Neural cell (in vitro differentiated cells): ENCODE results near the gene TMIGD3. TPM values are rescaled to one million over a fixed set of nuclear protein-coding genes. Genes with fewer than 3 reads are reported as not detected.

Experiments used
- H2AFZ ChIP-seq: fragments of 200-600, 300-800 bp; sonication (generic), shearing (Covaris generic); 2 replicates; pipeline ENCODE4 v1.6.0; 2014; ENCODE audit warnings: low read depth, mild to moderate bottlenecking, antibody characterized with exemption, low read length, moderate library complexity
- H3F3A ChIP-seq: fragments of 200-600 bp; shearing (Covaris generic); 2 replicates; pipeline ENCODE4 v1.6.1; 2016; ENCODE audit warnings: mild to moderate bottlenecking, moderate library complexity, mixed read lengths, antibody characterized with exemption, low read length; ENCODE audit not compliant: insufficient read depth, poor library complexity, severe bottlenecking
- H3K27ac ChIP-seq: fragments of 200-600, 300-800 bp; sonication (generic), shearing (Covaris generic); 2 replicates; pipeline ENCODE4 v1.5.1; 2014; ENCODE audit warnings: mild to moderate bottlenecking, low read length, moderate library complexity
- H3K27me3 ChIP-seq: fragments of 300-800, 200-600 bp; sonication (generic), shearing (Covaris generic); 2 replicates; pipeline ENCODE4 v1.6.0; 2014; ENCODE audit warnings: mild to moderate bottlenecking, low read depth, low read length, moderate library complexity; ENCODE audit not compliant: insufficient read depth
- H3K36me3 ChIP-seq: fragments of 300-800, 200-600 bp; sonication (generic), shearing (Covaris generic); 2 replicates; pipeline ENCODE4 v1.5.1; 2014; ENCODE audit warnings: mild to moderate bottlenecking, antibody characterized with exemption, low read length, moderate library complexity; ENCODE audit not compliant: insufficient read depth
- H3K4me2 ChIP-seq: fragments of 300-800, 200-600 bp; sonication (generic), shearing (Covaris generic); 2 replicates; pipeline ENCODE4 v1.6.0; 2014; ENCODE audit warnings: mild to moderate bottlenecking, low read length
- H3K4me3 ChIP-seq: fragments of 300-800, 200-600 bp; sonication (generic), shearing (Covaris generic); 2 replicates; pipeline ENCODE4 v1.5.1; 2014; ENCODE audit warnings: mild to moderate bottlenecking, low read length, moderate library complexity
- H3K79me2 ChIP-seq: fragments of 200-600 bp; shearing (Covaris generic); replicated peaks from 2 replicates; pipeline ENCODE4 v1.6.0; 2014; ENCODE audit warnings: mild to moderate bottlenecking, low read length, moderate library complexity; ENCODE audit not compliant: insufficient read depth
- H3K9ac ChIP-seq: fragments of 300-800, 200-600 bp; sonication (generic), shearing (Covaris generic); 2 replicates; pipeline ENCODE4 v1.6.1; 2016; ENCODE audit warnings: mild to moderate bottlenecking, low read length, mixed read lengths
- H3K9me2 ChIP-seq: fragments of 200-600 bp; shearing (Covaris generic); 2 replicates; pipeline ENCODE4 v1.6.1; 2016; ENCODE audit warnings: mild to moderate bottlenecking, low read length, mixed read lengths; ENCODE audit not compliant: insufficient read depth
- H3K9me3 ChIP-seq: fragments of 200-600, 300-800 bp; sonication (generic), shearing (Covaris generic); 2 replicates; pipeline ENCODE4 v1.6.1; 2016; ENCODE audit warnings: mild to moderate bottlenecking, mixed run types, low read length, moderate library complexity, mixed read lengths
- H4K20me1 ChIP-seq: fragments of 200-600 bp; shearing (Covaris generic); 2 replicates; pipeline ENCODE4 v1.6.1; 2016; ENCODE audit warnings: mild to moderate bottlenecking, mixed run types; ENCODE audit not compliant: insufficient read depth
- CTCF ChIP-seq: fragments of 450-650 bp; IDR thresholded peaks from 2 replicates; pipeline ENCODE4 v1.5.1; 2014; ENCODE audit warnings: antibody characterized with exemption, mild to moderate bottlenecking, moderate library complexity; ENCODE audit not compliant: poor library complexity, severe bottlenecking
- EP300 ChIP-seq: fragments of 450-650 bp; conservative IDR thresholded peaks from 2 replicates; pipeline ENCODE4 v1.6.1; 2014; ENCODE audit warnings: antibody characterized with exemption, mild to moderate bottlenecking, moderate library complexity; ENCODE audit not compliant: poor library complexity, severe bottlenecking
- EZH2 ChIP-seq: fragments of 200-600, 300-800 bp; shearing (Covaris generic), sonication (generic); IDR thresholded peaks from 2 replicates; pipeline ENCODE4 v1.6.1; 2014; ENCODE audit warnings: antibody characterized with exemption, low read length, borderline replicate concordance, mild to moderate bottlenecking; ENCODE audit not compliant: insufficient read depth, poor library complexity, severe bottlenecking
- MXI1 ChIP-seq: fragments of 450-650 bp; conservative IDR thresholded peaks from 2 replicates; pipeline ENCODE4 v1.6.1; 2014; ENCODE audit warnings: antibody characterized with exemption, mild to moderate bottlenecking; ENCODE audit not compliant: poor library complexity, severe bottlenecking
- POLR2AphosphoS5 ChIP-seq: IDR thresholded peaks from 2 replicates; pipeline ENCODE4 v1.6.1; 2012
- RAD21 ChIP-seq: fragments of 450-650 bp; conservative IDR thresholded peaks from 2 replicates; pipeline ENCODE4 v1.6.1; 2014; ENCODE audit warnings: antibody characterized with exemption, mild to moderate bottlenecking, moderate library complexity
- REST ChIP-seq: IDR thresholded peaks from 2 replicates; pipeline ENCODE4 v1.6.1; 2012; ENCODE audit warnings: borderline replicate concordance
- SMC3 ChIP-seq: fragments of 450-650 bp; conservative IDR thresholded peaks from 2 replicates; pipeline ENCODE4 v1.6.1; 2014; ENCODE audit warnings: antibody characterized with exemption, mild to moderate bottlenecking, moderate library complexity; ENCODE audit not compliant: poor library complexity
- TAF1 ChIP-seq: IDR thresholded peaks from 2 replicates; pipeline ENCODE4 v1.6.1; 2012; ENCODE audit warnings: low read depth
- polyA plus RNA-seq: library from polyadenylated mRNA; depleted of rRNA; stranded (reverse); fragments of >200 nt; gene quantifications from 2 replicates; pipeline ENCODE4 v1.2.3, GENCODE V29; 2014

TMIGD3 gene
- polyA plus RNA-seq, 1 donor from 2014 or later = not detected

GRCh38 chr1:111538343-111539025 lies 35.1 kb upstream of the TMIGD3 start:
- H3K36me3 ChIP-seq = no peaks in the 10 kb centered on the region
- no peak overlapping the region for H2AFZ ChIP-seq
- no peak overlapping the region for H3K27ac ChIP-seq
- no peak overlapping the region for H3K4me3 ChIP-seq
- no peaks in the 10 kb centered on the region for H3F3A ChIP-seq
- H3K9me3 ChIP-seq = no peaks in the 10 kb centered on the region
- no peaks in the 10 kb centered on the region for H3K27me3 ChIP-seq
- TF ChIP-seq SMC3 = no peak
- H3K9me2 ChIP-seq = no peaks in the 10 kb centered on the region
- H3K9ac ChIP-seq = no peak overlapping the region
- no peak overlapping the region for H3K4me2 ChIP-seq
- H3K79me2 ChIP-seq = no peaks in the 10 kb centered on the region
- no peaks in the 10 kb centered on the region for H4K20me1 ChIP-seq

GRCh38 chr1:111535256-111536191 lies 32.1 kb upstream of the TMIGD3 start:
- TF ChIP-seq POLR2AphosphoS5 (no peak), EP300 (no peak), SMC3 (no peak), CTCF (no peak), TAF1 (no peak), REST (no peak), RAD21 (no peak), EZH2 (no peak), MXI1 (no peak)
- Histone ChIP-seq H3K27ac (no peak overlapping the region), H2AFZ (no peak overlapping the region), H3K4me3 (no peak overlapping the region), H3K4me2 (no peak overlapping the region), H3K36me3 (no peaks in the 10 kb centered on the region), H3K79me2 (no peaks in the 10 kb centered on the region), H3K9me3 (no peaks in the 10 kb centered on the region), H4K20me1 (no peaks in the 10 kb centered on the region), H3K27me3 (no peaks in the 10 kb centered on the region), H3K9me2 (no peaks in the 10 kb centered on the region), H3K9ac (no peak overlapping the region), H3F3A (no peaks in the 10 kb centered on the region)
